Heart left ventricle (tissue), 16 donors: ENCODE data around the gene GLB1L2. TPM values are rescaled to one million over a fixed set of nuclear protein-coding genes. Genes with fewer than 3 reads are reported as not detected.
A peak's percentile ranks its signal among the peaks of the same experiment; 100 is the strongest.

Experiments used
- ATAC-seq, 4 donors: fragments of 200-7000 bp; cut with Tn5 transposase; one replicate each; pipeline ENCODE4 v1.9.1; 2020 to 2022; ENCODE audit warnings: moderate library complexity in 4 of 4, mild to moderate bottlenecking in 3 of 4, moderate number of reproducible peaks in 1 of 4
- DNase-seq, 5 donors: peaks; one replicate each; pipeline ENCODE4 v3.0.0-alpha.2; 2020
- H3K27ac ChIP-seq, 12 donors: fragments of 200-600 bp; sonication (generic) in 4 of 12; one replicate each; pipeline versions ENCODE4 v1.5.0 to v1.8.0; 2016 to 2022; ENCODE audit warnings: mild to moderate bottlenecking in 2 of 12
- H3K27me3 ChIP-seq, 9 donors: fragments of 200-600 bp; sonication (generic) in 2 of 9; one replicate each; pipeline versions ENCODE4 v1.5.1 to v1.8.0; 2016 to 2022; ENCODE audit warnings: mild to moderate bottlenecking in 3 of 9
- H3K36me3 ChIP-seq, 9 donors: fragments of 200-600 bp; sonication (generic) in 2 of 9; one replicate each; pipeline versions ENCODE4 v1.5.0 to v1.8.0; 2018 to 2022; ENCODE audit warnings: mild to moderate bottlenecking in 2 of 9
- H3K4me1 ChIP-seq, 12 donors: fragments of 200-600 bp; sonication (generic) in 4 of 12; one replicate each; pipeline versions ENCODE4 v1.5.0 to v1.8.0; 2016 to 2022; ENCODE audit warnings: mild to moderate bottlenecking in 3 of 12
- H3K4me3 ChIP-seq, 12 donors: fragments of 200-600 bp; sonication (generic) in 4 of 12; one replicate each; pipeline versions ENCODE4 v1.5.0 to v1.8.0; 2017 to 2022; ENCODE audit warnings: mild to moderate bottlenecking in 9 of 12, moderate library complexity in 4 of 12
- H3K9me3 ChIP-seq, 12 donors: fragments of 200-600 bp; sonication (generic) in 4 of 12; one replicate each; pipeline versions ENCODE4 v1.5.0 to v1.8.0; 2016 to 2022; ENCODE audit warnings: mild to moderate bottlenecking in 1 of 12
- POLR2A ChIP-seq, 2 donors: fragments of 450-650 bp; IDR thresholded peaks; one replicate each; pipeline ENCODE4 v1.6.1; 2017; ENCODE audit warnings: antibody characterized with exemption in 2 of 2, mild to moderate bottlenecking in 2 of 2, moderate library complexity in 2 of 2
- WGBS, 4 donors: extraction: QIAGEN DNeasy Blood & Tissue Kit in 2 of 4; methylation state at CpG; one replicate each; pipeline versions ENCODE4 v1.1.5 to v1.1.7; 2013 to 2018; 5-methylcytosine and 5-hydroxymethylcytosine counted together
- intact Hi-C, 10 donors: fragments of 100-400 bp; cut with DNase I; formaldehyde crosslinking; loops; one replicate each; pipeline versions ENCODE4 v1.11.1 to v1.14.2; 2022
- polyA plus RNA-seq, 2 donors: library from polyadenylated mRNA; stranded (reverse); fragments of 200-250 nt; gene quantifications; one replicate each; pipeline ENCODE4 v1.2.3, GENCODE V29; 2013
- total RNA-seq, 9 donors: library from RNA; depleted of rRNA in 2 of 9; stranded (reverse); fragments of >200 nt in 2 of 9; fragmentation: NEBNext Ultra II Directional in 3 of 9; extraction: Animal tissue kit (Norgen Biotek cat#: 25700) in 3 of 9; gene quantifications; one replicate each; pipeline versions ENCODE4 v1.1.0 to v1.2.4, GENCODE V29; 2016 to 2023
- TF ChIP-seq, protein P1 (sequence below), 12 donors: fragments of 200-600 bp; sonication (generic) in 4 of 12; IDR thresholded peaks; one replicate each; pipeline versions ENCODE4 v1.5.0 to v1.8.0; 2018 to 2022; ENCODE audit warnings: antibody characterized with exemption in 12 of 12, mild to moderate bottlenecking in 5 of 12
- donor health status: ischemic (EF 13 %, LVEDD 7.1; RV severe dilation, severe dysfunction).
- donor health status: healthy with polysubstance abuse.
- donor health status: DM: no; HTN: yes; CAD: no.
- donor health status: DM: no; HTN: no; CAD: no.
- donor health status: ischemic (EF 25% LVEDD 6.9; RV normal size, moderate dysfunction).
- donor health status: ischemic (EF 25% LVEDD 5.7; RV mildly dilated, moderate dysfunction).
- donor health status: healthy.
- donor health status: DM: yes; HTN: yes; CAD: no.
- donor health status: ischemic (EF 35%, LVEDD 5.7; RV mildly dilated, moderate dysfunction).
- donor health status: nonischemic (EF 11% LVEDD 7.7; RV severe dilation, severe dysfunction).
- donor health status: DM: yes; HTN: yes; CAD: no.
- donor health status: PGD.
- donor health status: ischemic (EF 29% LVEDD 5.4; RV normal size, mild dysfunction).
- donor health status: nonischemic (EF 23%, LVEDD 6.1; RV moderate dilation, normal function).

GLB1L2 gene
- total and polyA plus RNA-seq, 11 donors: 0.15 to 1.3 (median 0.37) TPM; not detected in 2

DNA sequence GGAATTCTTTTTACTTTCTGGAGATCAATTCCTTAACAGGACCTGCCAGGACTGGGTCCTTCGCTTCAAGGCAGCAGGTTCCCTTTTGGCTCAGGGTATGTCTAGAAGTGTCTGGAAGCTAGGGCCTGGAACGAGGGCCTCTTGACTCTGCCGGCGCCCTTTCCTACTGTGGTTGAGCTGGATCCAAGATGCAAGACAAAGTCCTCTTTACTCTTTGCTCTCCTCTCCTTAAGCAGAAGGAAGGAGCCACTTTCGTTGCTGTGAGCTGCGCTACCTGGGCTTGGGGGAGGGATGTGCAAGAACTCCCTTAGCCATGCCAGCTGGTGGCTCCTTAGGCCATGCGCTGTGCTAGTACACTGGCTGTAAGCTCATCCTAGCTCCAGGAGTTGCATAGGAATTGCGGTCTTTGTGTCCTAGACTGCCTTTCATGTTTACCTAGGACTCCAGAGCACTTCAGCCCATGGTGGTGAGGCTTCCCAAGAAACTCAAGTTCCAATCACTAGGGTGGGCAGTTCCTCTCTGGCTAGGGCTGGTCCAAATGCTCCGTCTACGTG is 18.1 kb downstream of the GLB1L2 start:
- H3K4me3 ChIP-seq: no peak overlapping the region
- DNase-seq (no peak), ATAC-seq (no peak)
- H3K36me3 ChIP-seq: no peaks in the 10 kb centered on the region
- H3K27me3 ChIP-seq: peaks cover 0 to 7% (median 0%) of the 10 kb centered on the region in 9 donors
- no peak overlapping the region for H3K27ac ChIP-seq
- H3K4me1 ChIP-seq: no peaks in the 10 kb centered on the region
- TF ChIP-seq POLR2A (IDR thresholded peaks at IDR 0.05): no peak
- TF ChIP-seq, protein P1, sequence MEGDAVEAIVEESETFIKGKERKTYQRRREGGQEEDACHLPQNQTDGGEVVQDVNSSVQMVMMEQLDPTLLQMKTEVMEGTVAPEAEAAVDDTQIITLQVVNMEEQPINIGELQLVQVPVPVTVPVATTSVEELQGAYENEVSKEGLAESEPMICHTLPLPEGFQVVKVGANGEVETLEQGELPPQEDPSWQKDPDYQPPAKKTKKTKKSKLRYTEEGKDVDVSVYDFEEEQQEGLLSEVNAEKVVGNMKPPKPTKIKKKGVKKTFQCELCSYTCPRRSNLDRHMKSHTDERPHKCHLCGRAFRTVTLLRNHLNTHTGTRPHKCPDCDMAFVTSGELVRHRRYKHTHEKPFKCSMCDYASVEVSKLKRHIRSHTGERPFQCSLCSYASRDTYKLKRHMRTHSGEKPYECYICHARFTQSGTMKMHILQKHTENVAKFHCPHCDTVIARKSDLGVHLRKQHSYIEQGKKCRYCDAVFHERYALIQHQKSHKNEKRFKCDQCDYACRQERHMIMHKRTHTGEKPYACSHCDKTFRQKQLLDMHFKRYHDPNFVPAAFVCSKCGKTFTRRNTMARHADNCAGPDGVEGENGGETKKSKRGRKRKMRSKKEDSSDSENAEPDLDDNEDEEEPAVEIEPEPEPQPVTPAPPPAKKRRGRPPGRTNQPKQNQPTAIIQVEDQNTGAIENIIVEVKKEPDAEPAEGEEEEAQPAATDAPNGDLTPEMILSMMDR (IDR thresholded peaks at IDR 0.05): no peak
- H3K9me3 ChIP-seq: peaks cover 0 to 10% (median 0%) of the 10 kb centered on the region in 12 donors
- WGBS, 4 donors: 73 to 80% (median 75%) methylated on average over 9 to 10 of the region's 10 CpGs
- intact Hi-C loops: no loop called here

DNA sequence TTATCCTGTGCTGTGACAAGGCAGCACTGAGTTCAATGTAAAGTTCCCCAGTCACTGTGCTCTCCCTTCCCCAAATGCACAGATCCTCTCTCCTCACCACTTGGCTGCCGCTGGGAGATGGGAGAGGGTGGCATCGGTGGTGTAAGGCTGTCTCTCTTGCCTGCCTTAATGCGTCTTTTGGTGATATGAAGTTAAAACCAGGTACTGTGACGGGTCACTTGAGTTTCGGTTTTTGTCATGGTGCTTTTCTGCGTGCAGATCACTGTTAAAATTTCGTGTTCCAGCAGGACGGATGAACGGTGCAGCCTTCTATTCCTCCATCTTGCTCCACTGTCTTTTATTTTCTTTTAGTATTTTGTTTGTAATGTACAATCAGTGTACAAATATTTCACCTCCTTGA is 18.6 kb downstream of the GLB1L2 start:
- H3K4me1 ChIP-seq: no peaks in the 10 kb centered on the region
- no peak for DNase-seq
- TF ChIP-seq, protein P1 (IDR thresholded peaks at IDR 0.05): no peak
- TF ChIP-seq POLR2A (IDR thresholded peaks at IDR 0.05): no peak
- WGBS, 4 donors: 89 to 93% (median 90%) methylated on average over 9 of the region's 9 CpGs
- no peak overlapping the region for H3K4me3 ChIP-seq
- H3K36me3 ChIP-seq: no peaks in the 10 kb centered on the region
- intact Hi-C loops: no loop called here
- ATAC-seq: no peak
- peaks cover 0 to 10% (median 0%) of the 10 kb centered on the region in 12 donors for H3K9me3 ChIP-seq
- H3K27me3 ChIP-seq: peaks cover 0 to 7% (median 0%) of the 10 kb centered on the region in 9 donors
- no peak overlapping the region for H3K27ac ChIP-seq

DNA sequence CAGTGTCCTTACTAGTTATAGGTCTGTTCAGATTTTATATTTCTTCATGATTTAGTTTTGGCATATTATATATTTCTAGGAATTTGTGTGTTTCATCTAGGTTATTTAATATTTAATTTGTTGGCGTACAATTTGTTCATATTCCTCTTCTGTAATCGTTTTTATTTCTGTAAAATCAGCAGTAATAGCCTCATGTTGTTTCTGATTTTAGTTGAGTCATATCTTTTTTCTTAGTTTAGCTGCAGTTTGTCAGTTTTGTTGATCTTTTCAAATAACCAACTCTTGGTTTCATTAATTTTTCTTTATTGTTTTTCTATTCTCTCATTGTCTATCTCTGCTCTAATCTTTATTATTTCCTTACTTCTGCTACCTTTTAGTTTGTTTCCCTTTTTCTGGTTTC is 20.3 kb downstream of the GLB1L2 start:
- no peak overlapping the region for H3K27ac ChIP-seq
- no peaks in the 10 kb centered on the region for H3K36me3 ChIP-seq
- peaks cover 0 to 10% (median 0%) of the 10 kb centered on the region in 12 donors for H3K9me3 ChIP-seq
- H3K4me3 ChIP-seq: no peak overlapping the region
- no peak for TF ChIP-seq POLR2A (IDR thresholded peaks at IDR 0.05)
- TF ChIP-seq, protein P1 (IDR thresholded peaks at IDR 0.05): no peak
- DNase-seq: no peak
- H3K4me1 ChIP-seq: no peaks in the 10 kb centered on the region
- intact Hi-C loops: no loop called here
- peaks cover 0 to 7% (median 0%) of the 10 kb centered on the region in 9 donors for H3K27me3 ChIP-seq
- WGBS, 4 donors: 78 to 84% (median 81%) methylated on average over 2 of the region's 2 CpGs
- no peak for ATAC-seq

DNA sequence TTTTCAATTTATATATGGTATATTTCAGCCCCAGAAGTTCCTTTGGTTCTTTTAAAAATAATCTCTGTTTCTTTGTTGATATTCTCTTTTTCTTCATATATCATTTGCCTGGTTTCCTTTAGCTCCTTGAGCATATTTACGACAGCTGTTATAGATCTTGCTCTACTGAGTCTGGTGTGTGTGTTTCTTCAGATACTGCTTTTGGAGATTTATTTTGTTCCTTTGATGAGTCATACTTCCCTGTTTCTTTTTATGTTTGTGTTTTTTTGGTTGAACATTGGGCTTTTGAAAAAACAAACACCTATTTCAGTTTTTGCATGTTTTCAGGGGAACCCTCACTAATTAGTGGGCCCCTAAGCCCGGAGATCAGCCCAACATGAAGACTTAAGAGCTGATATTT is 23.3 kb downstream of the GLB1L2 start:
- WGBS, 4 donors: 56 to 70% (median 61%) methylated on average over 2 of the region's 2 CpGs
- TF ChIP-seq POLR2A (IDR thresholded peaks at IDR 0.05): no peak
- TF ChIP-seq, protein P1 (IDR thresholded peaks at IDR 0.05): no peak
- no peak for ATAC-seq

More for the DNA sequence above, 23.3 kb downstream of the GLB1L2 start:
- intact Hi-C loops: no loop called here
- Histone ChIP-seq H3K9me3 (peaks cover 0 to 10% (median 0%) of the 10 kb centered on the region in 12 donors), H3K4me3 (no peak overlapping the region), H3K4me1 (no peaks in the 10 kb centered on the region), H3K36me3 (no peaks in the 10 kb centered on the region), H3K27ac (peak overlapping the region in 1 of 12 donors; percentile 39), H3K27me3 (peaks cover 0 to 17% (median 2%) of the 10 kb centered on the region in 9 donors)
- no peak for DNase-seq
